Astrocyte (in vitro differentiated cells and primary cell): ENCODE measurements around the gene ENOX2.

Experiments used
- CTCF ChIP-seq: IDR thresholded peaks from 2 replicates; pipeline ENCODE4 v1.5.1; 2011; ENCODE audit warnings: low read depth, mild to moderate bottlenecking, inconsistent platforms, low read length, moderate library complexity; ENCODE audit not compliant: insufficient read depth
- EZH2 ChIP-seq: IDR thresholded peaks from 2 replicates; pipeline ENCODE4 v1.6.1; 2012; ENCODE audit warnings: mild to moderate bottlenecking, low read length, inconsistent platforms; ENCODE audit not compliant: insufficient read depth

GRCh38 chrX:130688360-130688759 lies 214.6 kb downstream of the ENOX2 start:
- TF ChIP-seq CTCF (no peak), EZH2 (no peak)
